Endothelial cell of umbilical vein (primary cell): ENCODE data around the gene FHOD3. TPM values are rescaled to one million over a fixed set of nuclear protein-coding genes. Genes with fewer than 3 reads are reported as not detected.

ENCODE experiments used
- BruUV-seq: library from RNA; stranded (reverse); fragments of 400-500 nt; replicated peaks from 2 replicates; lab custom pipeline; 2021; lab: Mats Ljungman, UMichigan
- CTCF ChIA-PET: fragments of 300-600, 350-600 bp; sonication (Branson Sonifier 250); formaldehyde crosslinking; loops from one replicate; lab custom pipeline; 2021; ENCODE audit warnings: antibody characterized with exemption, inconsistent platforms; lab: Charles Lee
- POLR2A ChIA-PET: fragments of 300-600, 350-600 bp; sonication (Branson Sonifier 250); formaldehyde crosslinking; loops from one replicate; lab custom pipeline; 2021; ENCODE audit warnings: antibody characterized with exemption, inconsistent platforms; lab: Charles Lee
- DNase-seq: peaks from one replicate; pipeline ENCODE4 v3.0.0-alpha.2; 2011; ENCODE audit warnings: low read depth, low spot score
- FAIRE-seq: peaks from 2 replicates; lab custom pipeline; 2011; peaks lifted over from hg19 to GRCh38; lab: Jason Lieb, UNC
- H2AFZ ChIP-seq: 2 replicates; pipeline ENCODE4 v1.6.0; 2012; ENCODE audit warnings: low read depth, low read length, control low read depth, inconsistent platforms
- H3K27ac ChIP-seq: 2 replicates; pipeline ENCODE4 v1.5.1; 2011; ENCODE audit warnings: low read depth, mild to moderate bottlenecking, control low read depth, low read length, moderate library complexity; ENCODE audit not compliant: insufficient read depth
- H3K27me3 ChIP-seq, 2 experiments: 2 replicates each; pipeline versions ENCODE4 v1.6.0 to v1.6.1; 2011; ENCODE audit warnings: low read length in 2 of 2, mixed read lengths in 1 of 2; ENCODE audit not compliant: control insufficient read depth in 2 of 2, insufficient read depth in 2 of 2
- H3K36me3 ChIP-seq, 2 experiments: 2 replicates in 1 of 2; 3 replicates in 1 of 2; pipeline ENCODE4 v1.5.1; 2011; ENCODE audit warnings: low read length in 2 of 2, mild to moderate bottlenecking in 1 of 2, moderate library complexity in 1 of 2; ENCODE audit not compliant: control insufficient read depth in 2 of 2, insufficient read depth in 2 of 2; ENCODE audit errors: extremely low read depth in 1 of 2
- H3K4me1 ChIP-seq: 3 replicates; pipeline ENCODE4 v1.5.1; 2011; ENCODE audit warnings: mild to moderate bottlenecking, low read length; ENCODE audit not compliant: control insufficient read depth, insufficient read depth; ENCODE audit errors: extremely low read depth
- H3K4me2 ChIP-seq: 2 replicates; pipeline ENCODE4 v1.6.1; 2011; ENCODE audit warnings: low read length, control low read depth, mixed read lengths; ENCODE audit not compliant: insufficient read depth
- H3K4me3 ChIP-seq, 3 experiments: fragments of 200-600 bp in 1 of 3; sonication (generic), shearing (Covaris generic) in 1 of 3; replicated peaks in 1 of 3; 2 replicates each; pipeline ENCODE4 v1.5.1; 2011 to 2016; ENCODE audit warnings: control low read depth in 3 of 3, low read length in 3 of 3, mild to moderate bottlenecking in 2 of 3, inconsistent platforms in 1 of 3, low read depth in 1 of 3, moderate library complexity in 1 of 3; ENCODE audit not compliant: insufficient read depth in 1 of 3
- H3K79me2 ChIP-seq: 2 replicates; pipeline ENCODE4 v1.6.0; 2012; ENCODE audit warnings: low read length, inconsistent platforms; ENCODE audit not compliant: control insufficient read depth, insufficient read depth
- H3K9ac ChIP-seq: replicated peaks from 2 replicates; pipeline ENCODE3; 2011; ENCODE audit warnings: low read length, control low read depth; ENCODE audit not compliant: insufficient read depth; ENCODE audit errors: extremely low read depth
- H3K9me1 ChIP-seq: replicated peaks from 3 replicates; pipeline ENCODE4 v1.6.0; 2011; ENCODE audit warnings: mild to moderate bottlenecking, low read length; ENCODE audit not compliant: control insufficient read depth, insufficient read depth; ENCODE audit errors: extremely low read depth
- H3K9me3 ChIP-seq: replicated peaks from 2 replicates; pipeline ENCODE4 v1.5.1; 2012; ENCODE audit warnings: low read length, inconsistent platforms; ENCODE audit not compliant: control insufficient read depth, insufficient read depth
- H4K20me1 ChIP-seq: replicated peaks from 2 replicates; pipeline ENCODE3; 2011; ENCODE audit warnings: mild to moderate bottlenecking, low read length; ENCODE audit not compliant: control insufficient read depth, insufficient read depth; ENCODE audit errors: extremely low read depth
- EZH2 ChIP-seq: IDR thresholded peaks from 2 replicates; pipeline ENCODE4 v1.6.1; 2012; ENCODE audit warnings: borderline replicate concordance, low read depth, mild to moderate bottlenecking, moderate library complexity, low read length, inconsistent platforms; ENCODE audit not compliant: severe bottlenecking
- FOS ChIP-seq: IDR thresholded peaks from 2 replicates; pipeline ENCODE4 v1.6.1; 2011; ENCODE audit warnings: mild to moderate bottlenecking, low read length, moderate library complexity, borderline replicate concordance; ENCODE audit not compliant: insufficient read depth
- GATA2 ChIP-seq: IDR thresholded peaks from 2 replicates; pipeline ENCODE4 v1.7.0; 2011; ENCODE audit warnings: low read depth, mild to moderate bottlenecking, moderate library complexity, mixed read lengths, low read length; ENCODE audit not compliant: insufficient read length, insufficient read depth
- JUN ChIP-seq: IDR thresholded peaks from 2 replicates; pipeline ENCODE4 v1.6.1; 2011; ENCODE audit warnings: borderline replicate concordance, low read depth; ENCODE audit not compliant: insufficient read length, insufficient read depth
- MYC ChIP-seq: IDR thresholded peaks from one replicate; pipeline ENCODE4 v1.6.1; 2011; ENCODE audit warnings: mild to moderate bottlenecking, low read depth, low read length
- POLR2A ChIP-seq: IDR thresholded peaks from 2 replicates; pipeline ENCODE4 v1.6.1; 2012; ENCODE audit warnings: low read depth, mild to moderate bottlenecking, control low read depth, low read length
- POLR2AphosphoS5 ChIP-seq: IDR thresholded peaks from 2 replicates; pipeline ENCODE4 v1.6.1; 2012; ENCODE audit warnings: low read depth, mild to moderate bottlenecking, control low read depth, low read length, moderate library complexity; ENCODE audit not compliant: insufficient read depth
- dilution Hi-C: fragments of 300-500 bp; cut with MboI; formaldehyde crosslinking; loops from one replicate; pipeline ENCODE4 v1.15.0; 2019; ENCODE audit warnings: low sequenced_read_pairs; ENCODE audit not compliant: extremely low pct_ligation_motif_present
- intact Hi-C: fragments of 100-400 bp; cut with micrococcal nuclease; formaldehyde crosslinking; loops from one replicate; pipeline ENCODE4 v1.10.0; 2022
- polyA plus RNA-seq, 4 experiments: library from polyadenylated mRNA; depleted of rRNA in 3 of 4; stranded (reverse) in 3 of 4; unstranded in 1 of 4; fragments of >200 nt; gene quantifications; 2 replicates each; pipeline versions ENCODE4 v1.2.1 to v1.2.3, GENCODE V29; 2011 to 2012; ENCODE audit warnings: missing spikeins in 1 of 4
- total RNA-seq: library from RNA; stranded (reverse); gene quantifications from 2 replicates; pipeline ENCODE4 v1.2.3, GENCODE V29; 2021
- TF ChIP-seq, protein P1 (sequence below), 2 donors: IDR thresholded peaks; 1 replicate in 1 of 2; 2 replicates in 1 of 2; pipeline ENCODE4 v1.5.1; 2011; ENCODE audit warnings: low read length in 2 of 2, mild to moderate bottlenecking in 2 of 2, moderate library complexity in 2 of 2, control low read depth in 1 of 2, inconsistent platforms in 1 of 2, low read depth in 1 of 2; ENCODE audit not compliant: insufficient read depth in 1 of 2; ENCODE audit errors: extremely low read depth in 1 of 2
- TF ChIP-seq, protein P2 (sequence below): IDR thresholded peaks from 2 replicates; pipeline ENCODE4 v1.6.1; 2011; ENCODE audit not compliant: insufficient read depth, insufficient read length

Gene FHOD3
- total and polyA plus RNA-seq, 2 donors (not counting 3 experiments of a cell fraction or from before 2014, with no cell fraction given) = 0.06 to 1.5 TPM

DNA sequence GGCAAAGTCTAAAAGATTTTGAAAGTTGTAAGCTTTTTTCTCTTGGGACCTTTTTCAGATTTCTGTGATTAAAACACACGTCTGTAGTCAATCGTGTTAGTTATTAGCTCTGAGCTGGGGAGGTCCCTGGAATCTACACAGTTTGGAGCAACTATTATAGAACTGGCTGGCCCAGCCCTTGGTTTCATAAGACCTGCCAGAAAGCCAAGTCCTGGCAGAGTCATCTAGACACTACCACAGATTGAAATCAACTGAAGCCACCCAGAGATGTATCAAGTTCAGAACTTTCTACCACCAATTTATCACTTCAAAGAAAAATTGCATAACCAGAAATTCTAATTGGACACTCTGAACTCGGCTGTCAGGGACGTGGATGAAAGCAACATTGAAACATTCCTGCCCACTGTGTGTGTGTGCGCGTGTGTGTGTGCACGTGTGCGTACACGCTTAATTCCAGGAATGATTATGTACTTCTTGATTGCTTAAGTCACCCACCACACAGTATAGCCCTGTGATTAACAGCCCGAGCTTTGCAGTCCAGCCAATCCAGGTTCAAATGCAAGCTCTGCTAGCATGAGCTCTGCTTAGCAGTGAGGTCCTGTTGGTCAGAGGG lies 405.0 kb downstream of the FHOD3 start:
- Histone ChIP-seq H3K9me1 (no peaks in the 10 kb centered on the region), H3K27me3 (no peaks in the 10 kb centered on the region), H3K4me1 (no peaks in the 10 kb centered on the region), H3K79me2 (no peaks in the 10 kb centered on the region), H3K4me2 (no peak overlapping the region), H3K9me3 (no peaks in the 10 kb centered on the region), H3K36me3 (no peaks in the 10 kb centered on the region), H4K20me1 (no peaks in the 10 kb centered on the region), H3K9ac (no peak overlapping the region), H3K4me3 (no peak overlapping the region), H3K27ac (no peak overlapping the region), H2AFZ (no peak overlapping the region)
- TF ChIP-seq, protein P1, sequence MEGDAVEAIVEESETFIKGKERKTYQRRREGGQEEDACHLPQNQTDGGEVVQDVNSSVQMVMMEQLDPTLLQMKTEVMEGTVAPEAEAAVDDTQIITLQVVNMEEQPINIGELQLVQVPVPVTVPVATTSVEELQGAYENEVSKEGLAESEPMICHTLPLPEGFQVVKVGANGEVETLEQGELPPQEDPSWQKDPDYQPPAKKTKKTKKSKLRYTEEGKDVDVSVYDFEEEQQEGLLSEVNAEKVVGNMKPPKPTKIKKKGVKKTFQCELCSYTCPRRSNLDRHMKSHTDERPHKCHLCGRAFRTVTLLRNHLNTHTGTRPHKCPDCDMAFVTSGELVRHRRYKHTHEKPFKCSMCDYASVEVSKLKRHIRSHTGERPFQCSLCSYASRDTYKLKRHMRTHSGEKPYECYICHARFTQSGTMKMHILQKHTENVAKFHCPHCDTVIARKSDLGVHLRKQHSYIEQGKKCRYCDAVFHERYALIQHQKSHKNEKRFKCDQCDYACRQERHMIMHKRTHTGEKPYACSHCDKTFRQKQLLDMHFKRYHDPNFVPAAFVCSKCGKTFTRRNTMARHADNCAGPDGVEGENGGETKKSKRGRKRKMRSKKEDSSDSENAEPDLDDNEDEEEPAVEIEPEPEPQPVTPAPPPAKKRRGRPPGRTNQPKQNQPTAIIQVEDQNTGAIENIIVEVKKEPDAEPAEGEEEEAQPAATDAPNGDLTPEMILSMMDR (IDR thresholded peaks at IDR 0.05; ENCODE audit: extremely low read depth in 1 of 2, insufficient read depth in 1 of 2, low read depth in 1 of 2, low read length in 2 of 2) = no peak
- TF ChIP-seq EZH2 (no peak), GATA2 (no peak), POLR2AphosphoS5 (no peak), FOS (no peak), JUN (no peak), POLR2A (no peak), MYC (no peak)
- TF ChIP-seq, protein P2, sequence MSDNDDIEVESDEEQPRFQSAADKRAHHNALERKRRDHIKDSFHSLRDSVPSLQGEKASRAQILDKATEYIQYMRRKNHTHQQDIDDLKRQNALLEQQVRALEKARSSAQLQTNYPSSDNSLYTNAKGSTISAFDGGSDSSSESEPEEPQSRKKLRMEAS = no peak
- POLR2A ChIA-PET = no interaction called here
- FAIRE-seq (no peak), DNase-seq (no peak)
- CTCF ChIA-PET = interaction anchor here (1.5 kb wide), 1 partner anchor 14 kb away, joined by 9 read pairs; no protein-coding TSS in a partner anchor
- dilution Hi-C loops = no loop called here
- no TSS peak for BruUV-seq
- intact Hi-C loops = no loop called here
